ENCODE measurements around the gene EXOC3L4. TPM values are rescaled to one million over a fixed set of nuclear protein-coding genes. Genes with fewer than 3 reads are reported as not detected.
A peak's percentile ranks its signal among the peaks of the same experiment; 100 is the strongest.

EXOC3L4 gene
- total and polyA plus RNA-seq, 2 donors (not counting 3 experiments of a cell fraction or from before 2014, with no cell fraction given) = not detected

DNA sequence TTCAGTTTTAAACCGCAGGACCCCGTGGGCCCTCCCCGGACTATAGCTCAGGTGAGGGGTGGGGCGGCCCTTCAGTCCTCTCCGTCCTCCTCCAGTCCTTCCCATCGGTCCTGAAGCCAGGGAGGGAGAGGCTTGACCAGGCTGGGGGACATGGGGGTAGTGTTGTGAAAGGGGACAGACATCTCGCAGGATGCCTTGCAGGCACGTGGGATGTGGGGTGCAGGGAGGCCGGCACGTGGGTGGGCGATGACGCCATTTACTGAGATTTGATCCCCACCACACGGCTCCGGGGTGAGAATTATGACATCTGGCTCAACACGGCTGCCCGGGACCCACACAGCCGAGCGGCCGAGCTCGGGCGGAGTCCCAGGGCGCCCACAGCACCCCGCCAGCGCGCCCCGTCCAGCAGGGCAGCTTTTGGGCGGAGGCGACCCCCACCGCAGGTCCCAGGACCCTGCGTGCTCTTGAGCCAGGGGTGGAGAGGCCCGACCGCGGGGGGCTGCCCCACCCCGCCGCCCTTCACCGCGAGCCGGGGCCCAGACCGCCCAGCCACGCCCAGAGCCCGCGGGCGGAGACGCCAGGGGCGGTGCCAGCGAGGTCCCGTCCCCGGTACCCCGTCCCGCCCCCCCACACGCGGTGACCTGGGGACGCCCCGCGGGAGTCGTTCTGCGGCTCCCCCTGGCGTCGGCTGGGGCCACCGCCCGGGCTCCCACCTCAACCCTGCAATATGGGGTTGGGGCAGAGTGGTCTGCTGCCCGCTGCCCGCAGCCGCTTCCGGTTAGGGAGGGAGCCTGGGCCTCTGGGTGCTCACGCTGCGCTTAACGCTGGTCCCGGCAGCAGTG lies 3.3 kb upstream of the EXOC3L4 start:
- no peak overlapping the region for H3K27ac ChIP-seq (ENCODE audit: insufficient read depth, low read depth, low read length)
- dilution Hi-C loops (cut with MboI; ENCODE audit: extremely low pct_ligation_motif_present, low sequenced_read_pairs) = no loop called here
- no peaks in the 10 kb centered on the region for H4K20me1 ChIP-seq (replicated peaks; ENCODE audit: control insufficient read depth, extremely low read depth, insufficient read depth, low read length)
- H3K27me3 ChIP-seq (ENCODE audit: control insufficient read depth in 2 of 2, insufficient read depth in 2 of 2, low read length in 2 of 2) = no peaks in the 10 kb centered on the region
- no peaks in the 10 kb centered on the region for H3K9me3 ChIP-seq (replicated peaks; ENCODE audit: control insufficient read depth, insufficient read depth, low read length)
- H3K4me3 ChIP-seq (replicated peaks in 1 of 3; ENCODE audit: insufficient read depth in 1 of 3, low read depth in 1 of 3, low read length in 3 of 3) = peak overlapping the region in 2 of 3 experiments; percentile 22 to 24
- no TSS peak for BruUV-seq (replicated peaks)
- no peaks in the 10 kb centered on the region for H3K36me3 ChIP-seq (ENCODE audit: control insufficient read depth in 2 of 2, extremely low read depth in 1 of 2, insufficient read depth in 2 of 2, low read length in 2 of 2)
- TF ChIP-seq, protein P1, sequence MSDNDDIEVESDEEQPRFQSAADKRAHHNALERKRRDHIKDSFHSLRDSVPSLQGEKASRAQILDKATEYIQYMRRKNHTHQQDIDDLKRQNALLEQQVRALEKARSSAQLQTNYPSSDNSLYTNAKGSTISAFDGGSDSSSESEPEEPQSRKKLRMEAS (IDR thresholded peaks at IDR 0.05; ENCODE audit: insufficient read depth, insufficient read length) = peak; percentile 18
- TF ChIP-seq, protein P2, sequence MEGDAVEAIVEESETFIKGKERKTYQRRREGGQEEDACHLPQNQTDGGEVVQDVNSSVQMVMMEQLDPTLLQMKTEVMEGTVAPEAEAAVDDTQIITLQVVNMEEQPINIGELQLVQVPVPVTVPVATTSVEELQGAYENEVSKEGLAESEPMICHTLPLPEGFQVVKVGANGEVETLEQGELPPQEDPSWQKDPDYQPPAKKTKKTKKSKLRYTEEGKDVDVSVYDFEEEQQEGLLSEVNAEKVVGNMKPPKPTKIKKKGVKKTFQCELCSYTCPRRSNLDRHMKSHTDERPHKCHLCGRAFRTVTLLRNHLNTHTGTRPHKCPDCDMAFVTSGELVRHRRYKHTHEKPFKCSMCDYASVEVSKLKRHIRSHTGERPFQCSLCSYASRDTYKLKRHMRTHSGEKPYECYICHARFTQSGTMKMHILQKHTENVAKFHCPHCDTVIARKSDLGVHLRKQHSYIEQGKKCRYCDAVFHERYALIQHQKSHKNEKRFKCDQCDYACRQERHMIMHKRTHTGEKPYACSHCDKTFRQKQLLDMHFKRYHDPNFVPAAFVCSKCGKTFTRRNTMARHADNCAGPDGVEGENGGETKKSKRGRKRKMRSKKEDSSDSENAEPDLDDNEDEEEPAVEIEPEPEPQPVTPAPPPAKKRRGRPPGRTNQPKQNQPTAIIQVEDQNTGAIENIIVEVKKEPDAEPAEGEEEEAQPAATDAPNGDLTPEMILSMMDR (IDR thresholded peaks at IDR 0.05; ENCODE audit: extremely low read depth in 1 of 2, insufficient read depth in 1 of 2, low read depth in 1 of 2, low read length in 2 of 2) = peak; percentile 30 to 64
- TF ChIP-seq POLR2AphosphoS5 (IDR thresholded peaks at IDR 0.05; ENCODE audit: insufficient read depth, low read depth, low read length) = no peak
- H3K4me2 ChIP-seq (ENCODE audit: insufficient read depth, low read length) = peak overlapping the region; percentile 58
- FAIRE-seq = no peak
- DNase-seq (ENCODE audit: low read depth, low spot score) = no peak
- POLR2A ChIA-PET = no interaction called here
- H3K79me2 ChIP-seq (ENCODE audit: control insufficient read depth, insufficient read depth, low read length) = no peaks in the 10 kb centered on the region
- H2AFZ ChIP-seq (ENCODE audit: low read depth, low read length) = peak overlapping the region; percentile 89
- H3K9me1 ChIP-seq (replicated peaks; ENCODE audit: control insufficient read depth, extremely low read depth, insufficient read depth, low read length) = no peaks in the 10 kb centered on the region
- H3K9ac ChIP-seq (replicated peaks; ENCODE audit: extremely low read depth, insufficient read depth, low read length) = no peak overlapping the region
- peaks cover 4% of the 10 kb centered on the region for H3K4me1 ChIP-seq (ENCODE audit: control insufficient read depth, extremely low read depth, insufficient read depth, low read length)
- CTCF ChIA-PET = interaction anchor here (1.0 to 1.7 kb wide), 3 partner anchors 12 to 14 kb away, joined by 5 to 8 read pairs (median 5); no protein-coding TSS in a partner anchor
- intact Hi-C loops (cut with micrococcal nuclease) = loop anchor here (1.0 kb wide), 1 partner anchor 16 kb away; no protein-coding TSS in a partner anchor
